Thoracic aorta (tissue), 2 donors: ENCODE measurements around the gene ANKRD27. TPM values are rescaled to one million over a fixed set of nuclear protein-coding genes. Genes with fewer than 3 reads are reported as not detected.

ENCODE experiments used
- ATAC-seq: fragments of 150-250 bp; one replicate; pipeline ENCODE4 v1.8.0; 2017; ENCODE audit warnings: low read depth; ENCODE audit not compliant: insufficient number of reproducible peaks, low FRiP score
- DNase-seq: peaks from one replicate; pipeline ENCODE4 v3.0.0-alpha.2; 2020; ENCODE audit warnings: low spot score
- H3K27ac ChIP-seq, 2 donors: fragments of 200-600 bp; sonication (generic); 1 replicate in 1 of 2; 2 replicates in 1 of 2; pipeline ENCODE4 v1.5.1; 2016; ENCODE audit warnings: mild to moderate bottlenecking in 2 of 2, moderate library complexity in 2 of 2
- H3K27me3 ChIP-seq: fragments of 200-600 bp; sonication (generic); replicated peaks from 2 replicates; pipeline ENCODE4 v1.6.0; 2016; ENCODE audit warnings: mild to moderate bottlenecking; ENCODE audit not compliant: insufficient read depth
- H3K36me3 ChIP-seq: fragments of 200-600 bp; sonication (generic); one replicate; pipeline ENCODE4 v1.5.1; 2016
- H3K4me1 ChIP-seq, 2 donors: fragments of 200-600 bp; sonication (generic); 1 replicate in 1 of 2; 2 replicates in 1 of 2; pipeline versions ENCODE4 v1.5.1 to v1.6.0; 2016; ENCODE audit warnings: low read depth in 2 of 2, mild to moderate bottlenecking in 1 of 2; ENCODE audit not compliant: control insufficient read depth in 1 of 2
- H3K4me3 ChIP-seq: fragments of 200-600 bp; sonication (generic); 2 replicates; pipeline ENCODE4 v1.5.1; 2016; ENCODE audit warnings: mild to moderate bottlenecking
- H3K9me3 ChIP-seq: fragments of 200-600 bp; sonication (generic); 2 replicates; pipeline ENCODE4 v1.5.1; 2016
- CTCF ChIP-seq: fragments of 200-600 bp; sonication (generic); IDR thresholded peaks from one replicate; pipeline ENCODE4 v1.5.1; 2019; ENCODE audit warnings: antibody characterized with exemption
- total RNA-seq, 2 donors: library from RNA; depleted of rRNA; stranded (reverse); fragments of >200 nt; gene quantifications; one replicate each; pipeline versions ENCODE4 v1.1.0 to v1.2.3, GENCODE V29; 2016

ANKRD27 gene
- total RNA-seq, 2 donors from 2014 or later, result 26.8 to 33.8 TPM

- Histone ChIP-seq H3K27ac (no peak overlapping the region), H3K36me3 (no peaks in the 10 kb centered on the region), H3K9me3 (no peaks in the 10 kb centered on the region), H3K27me3 (no peaks in the 10 kb centered on the region), H3K4me3 (no peak overlapping the region), H3K4me1 (no peaks in the 10 kb centered on the region)
- no peak for ATAC-seq
- no peak for TF ChIP-seq CTCF
- DNase-seq, result no peak
Observed at GRCh38 chr19:32550666-32551065, 124.3 kb downstream of the ANKRD27 start.

Other genes with a start within 250 kb of the ANKRD27 start
- 100 to 1,000 TPM in 1 of 2 donors, 10 to 100 TPM in 1; 76.0 to 105 TPM for gene PDCD5, start 94.0 kb downstream of the ANKRD27 start, total RNA-seq
- under 1 TPM in 1 of 2 donors, not detected in 1; 0.42 TPM for gene RGS9BP, start 668 bp upstream of the ANKRD27 start, total RNA-seq
- 10 to 100 TPM in 1 of 2 donors, 1 to 10 TPM in 1; 5.7 to 11.7 TPM for gene NUDT19, start 16.6 kb upstream of the ANKRD27 start, total RNA-seq
- not detected for gene TDRD12, start 44.6 kb upstream of the ANKRD27 start, total RNA-seq
- under 1 TPM in 1 of 2 donors, not detected in 1; 0.56 TPM for gene SLC7A9, start 194.6 kb upstream of the ANKRD27 start, total RNA-seq